Measurements from ENCODE around the gene LDB1.

GRCh38 chr10:102159051-102159597, 39.0 kb upstream of the LDB1 start:
- TF ChIP-seq, protein P1, sequence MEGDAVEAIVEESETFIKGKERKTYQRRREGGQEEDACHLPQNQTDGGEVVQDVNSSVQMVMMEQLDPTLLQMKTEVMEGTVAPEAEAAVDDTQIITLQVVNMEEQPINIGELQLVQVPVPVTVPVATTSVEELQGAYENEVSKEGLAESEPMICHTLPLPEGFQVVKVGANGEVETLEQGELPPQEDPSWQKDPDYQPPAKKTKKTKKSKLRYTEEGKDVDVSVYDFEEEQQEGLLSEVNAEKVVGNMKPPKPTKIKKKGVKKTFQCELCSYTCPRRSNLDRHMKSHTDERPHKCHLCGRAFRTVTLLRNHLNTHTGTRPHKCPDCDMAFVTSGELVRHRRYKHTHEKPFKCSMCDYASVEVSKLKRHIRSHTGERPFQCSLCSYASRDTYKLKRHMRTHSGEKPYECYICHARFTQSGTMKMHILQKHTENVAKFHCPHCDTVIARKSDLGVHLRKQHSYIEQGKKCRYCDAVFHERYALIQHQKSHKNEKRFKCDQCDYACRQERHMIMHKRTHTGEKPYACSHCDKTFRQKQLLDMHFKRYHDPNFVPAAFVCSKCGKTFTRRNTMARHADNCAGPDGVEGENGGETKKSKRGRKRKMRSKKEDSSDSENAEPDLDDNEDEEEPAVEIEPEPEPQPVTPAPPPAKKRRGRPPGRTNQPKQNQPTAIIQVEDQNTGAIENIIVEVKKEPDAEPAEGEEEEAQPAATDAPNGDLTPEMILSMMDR (IDR thresholded peaks at IDR 0.05) = no peak
- TF ChIP-seq ZFX (IDR thresholded peaks at IDR 0.05; ENCODE audit: borderline replicate concordance) = no peak

Data from 22Rv1 (cell line).